ENCODE data around the gene ALDH1L2.

- TF ChIP-seq CTCF (IDR thresholded peaks at IDR 0.05) = no peak
- no peak for TF ChIP-seq EP300 (IDR thresholded peaks at IDR 0.05)
Observed at GRCh38 chr12:104971306-104971705, 113.0 kb downstream of the ALDH1L2 start.
